ENCODE results near the gene GPC1. TPM values are rescaled to one million over a fixed set of nuclear protein-coding genes. Genes with fewer than 3 reads are reported as not detected.

Gene GPC1
- total and polyA plus RNA-seq, 2 experiments from 2014 or later: 9.0 to 46.2 TPM

GRCh38 chr2:240401308-240401707 lies 34.2 kb upstream of the GPC1 start (continued):
- TF ChIP-seq ZNF114 (CRISPR knock-in tag; IDR thresholded peaks at IDR 0.05): no peak
- TF ChIP-seq STAT1 (IDR thresholded peaks at IDR 0.05; ENCODE audit: unreplicated experiment): no peak
- no peak for TF ChIP-seq EZH2 (IDR thresholded peaks at IDR 0.05; ENCODE audit: low read depth, unreplicated experiment)
- TF ChIP-seq REST (IDR thresholded peaks at IDR 0.05; ENCODE audit: unreplicated experiment): no peak
- TF ChIP-seq EZH2phosphoT487 (IDR thresholded peaks at IDR 0.05; ENCODE audit: unreplicated experiment): no peak
- TF ChIP-seq CTCF (conservative IDR thresholded peaks at IDR 0.05; ENCODE audit: low read depth in 2 of 2): no peak
- TF ChIP-seq POLR2AphosphoS5 (IDR thresholded peaks at IDR 0.05; ENCODE audit: low read depth): no peak
- TF ChIP-seq ZNF331 (CRISPR knock-in tag; IDR thresholded peaks at IDR 0.05; ENCODE audit: low read depth): no peak
- no peak for TF ChIP-seq NANOG (IDR thresholded peaks at IDR 0.05; ENCODE audit: borderline replicate concordance)
- no peak for TF ChIP-seq JUNB (IDR thresholded peaks at IDR 0.05; ENCODE audit: unreplicated experiment)

GRCh38 chr2:240401781-240402551 lies 33.5 kb upstream of the GPC1 start:
- ATAC-seq: no peak
- no peak for TF ChIP-seq CTCF (conservative IDR thresholded peaks at IDR 0.05; ENCODE audit: low read depth in 2 of 2)
- peaks cover 4% of the 10 kb centered on the region for H3K27me3 Mint-ChIP-seq (ENCODE audit: insufficient read depth, low read depth, poor library complexity)
- H2AFZ ChIP-seq: no peak overlapping the region
- H3K27ac Mint-ChIP-seq: no peak overlapping the region
- H3K4me2 ChIP-seq: no peak overlapping the region
- H3K9me3 Mint-ChIP-seq: no peaks in the 10 kb centered on the region; the same call in 1 of the 3 replicates
- peaks cover 7% of the 10 kb centered on the region for H3K4me1 Mint-ChIP-seq
- no peaks in the 10 kb centered on the region for H3F3A ChIP-seq (replicated peaks; ENCODE audit: low read depth)
- H3K36me3 ChIP-seq (ENCODE audit: insufficient read depth): no peaks in the 10 kb centered on the region
- no peak for DNase-seq (ENCODE audit: low spot score)
- H3K4me1 ChIP-seq (ENCODE audit: insufficient read depth): no peaks in the 10 kb centered on the region
- no peak overlapping the region for H3K4me3 ChIP-seq
- no peaks in the 10 kb centered on the region for H4K20me1 ChIP-seq (replicated peaks; ENCODE audit: insufficient read depth)
- no peaks in the 10 kb centered on the region for H3K36me3 Mint-ChIP-seq (ENCODE audit: low read depth)
- no peak overlapping the region for H3K4me3 Mint-ChIP-seq
- no peaks in the 10 kb centered on the region for H3K9me2 ChIP-seq (ENCODE audit: insufficient read depth)
- no peaks in the 10 kb centered on the region for H3K27me3 ChIP-seq (ENCODE audit: insufficient read depth)
- no peaks in the 10 kb centered on the region for H3K79me2 ChIP-seq (replicated peaks; ENCODE audit: insufficient read depth)
- no peak overlapping the region for H3K27ac ChIP-seq (ENCODE audit: low read depth)
